Neural progenitor cell (in vitro differentiated cells): ENCODE measurements around the gene LHX4. TPM values are rescaled to one million over a fixed set of nuclear protein-coding genes. Genes with fewer than 3 reads are reported as not detected.

ENCODE experiments used
- DNase-seq: peaks from one replicate; pipeline ENCODE4 v3.0.0-alpha.2; 2016; ENCODE audit warnings: low spot score
- H2AFZ ChIP-seq: fragments of 200-600 bp; sonication (generic); replicated peaks from 2 replicates; pipeline ENCODE4 v1.6.1; 2016; ENCODE audit warnings: antibody characterized with exemption
- H3F3A ChIP-seq: fragments of 200-600 bp; sonication (generic); 2 replicates; pipeline ENCODE4 v1.6.1; 2016; ENCODE audit warnings: antibody characterized with exemption, low read depth
- H3K27ac ChIP-seq: fragments of 200-600 bp; sonication (generic); 2 replicates; pipeline ENCODE4 v1.5.1; 2016; ENCODE audit warnings: mild to moderate bottlenecking
- H3K27me3 ChIP-seq: fragments of 200-600 bp; sonication (generic); 2 replicates; pipeline ENCODE4 v1.6.1; 2016; ENCODE audit warnings: mild to moderate bottlenecking, moderate library complexity
- H3K36me3 ChIP-seq: fragments of 200-600 bp; sonication (generic); 2 replicates; pipeline ENCODE4 v1.5.1; 2016
- H3K4me1 ChIP-seq: fragments of 200-600 bp; sonication (generic); 2 replicates; pipeline ENCODE4 v1.6.1; 2016; ENCODE audit warnings: mixed run types
- H3K4me2 ChIP-seq: fragments of 200-600 bp; sonication (generic); 2 replicates; pipeline ENCODE4 v1.6.1; 2016
- H3K4me3 ChIP-seq: fragments of 200-600 bp; sonication (generic); 2 replicates; pipeline ENCODE4 v1.5.1; 2016
- H3K79me2 ChIP-seq: fragments of 200-600 bp; sonication (generic); 2 replicates; pipeline ENCODE4 v1.6.1; 2016; ENCODE audit warnings: low read depth
- H3K9ac ChIP-seq: fragments of 200-600 bp; sonication (generic); 2 replicates; pipeline ENCODE4 v1.6.1; 2016
- H3K9me3 ChIP-seq: fragments of 200-600 bp; sonication (generic); 2 replicates; pipeline ENCODE4 v1.5.1; 2016; ENCODE audit warnings: low read depth
- H4K20me1 ChIP-seq: fragments of 200-600 bp; sonication (generic); 2 replicates; pipeline ENCODE4 v1.6.1; 2016; ENCODE audit warnings: low read depth
- H3K27ac Mint-ChIP-seq: 3 replicates; pipeline ENCODE4 v1.8.0; 2021; ENCODE audit warnings: mixed read lengths
- H3K27me3 Mint-ChIP-seq: 2 replicates; pipeline ENCODE4 v1.8.0; 2022; ENCODE audit warnings: low read depth, mild to moderate bottlenecking, inconsistent platforms, moderate library complexity, mixed read lengths; ENCODE audit not compliant: insufficient read depth
- H3K36me3 Mint-ChIP-seq: 3 replicates; pipeline ENCODE4 v1.8.0; 2021; ENCODE audit warnings: mixed read lengths
- H3K4me1 Mint-ChIP-seq: 3 replicates; pipeline ENCODE4 v1.8.0; 2021; ENCODE audit warnings: mixed read lengths
- H3K4me3 Mint-ChIP-seq: 3 replicates; pipeline ENCODE4 v1.8.0; 2021; ENCODE audit warnings: mild to moderate bottlenecking, moderate library complexity, mixed read lengths
- H3K9me3 Mint-ChIP-seq: 3 replicates; pipeline ENCODE4 v1.8.0; 2020; ENCODE audit warnings: mixed read lengths
- EZH2 ChIP-seq: fragments of 200-600 bp; sonication (generic); IDR thresholded peaks from 2 replicates; pipeline ENCODE4 v1.6.1; 2017; ENCODE audit warnings: antibody characterized with exemption, mild to moderate bottlenecking, moderate library complexity
- EZH2phosphoT487 ChIP-seq: fragments of 200-600 bp; sonication (generic); IDR thresholded peaks from 2 replicates; pipeline ENCODE4 v1.6.1; 2017; ENCODE audit warnings: antibody characterized with exemption
- total RNA-seq: library from RNA; depleted of rRNA; stranded (reverse); fragments of >200 nt; gene quantifications from 2 replicates; pipeline ENCODE4 v1.2.3, GENCODE V29; 2015; ENCODE audit warnings: low replicate concordance
- TF ChIP-seq, protein P1 (sequence below): fragments of 200-600 bp; sonication (generic); IDR thresholded peaks from 2 replicates; pipeline ENCODE4 v1.5.1; 2017; ENCODE audit warnings: antibody characterized with exemption, mild to moderate bottlenecking

The LHX4 gene
- total RNA-seq, 1 donor from 2014 or later = not detected

DNA sequence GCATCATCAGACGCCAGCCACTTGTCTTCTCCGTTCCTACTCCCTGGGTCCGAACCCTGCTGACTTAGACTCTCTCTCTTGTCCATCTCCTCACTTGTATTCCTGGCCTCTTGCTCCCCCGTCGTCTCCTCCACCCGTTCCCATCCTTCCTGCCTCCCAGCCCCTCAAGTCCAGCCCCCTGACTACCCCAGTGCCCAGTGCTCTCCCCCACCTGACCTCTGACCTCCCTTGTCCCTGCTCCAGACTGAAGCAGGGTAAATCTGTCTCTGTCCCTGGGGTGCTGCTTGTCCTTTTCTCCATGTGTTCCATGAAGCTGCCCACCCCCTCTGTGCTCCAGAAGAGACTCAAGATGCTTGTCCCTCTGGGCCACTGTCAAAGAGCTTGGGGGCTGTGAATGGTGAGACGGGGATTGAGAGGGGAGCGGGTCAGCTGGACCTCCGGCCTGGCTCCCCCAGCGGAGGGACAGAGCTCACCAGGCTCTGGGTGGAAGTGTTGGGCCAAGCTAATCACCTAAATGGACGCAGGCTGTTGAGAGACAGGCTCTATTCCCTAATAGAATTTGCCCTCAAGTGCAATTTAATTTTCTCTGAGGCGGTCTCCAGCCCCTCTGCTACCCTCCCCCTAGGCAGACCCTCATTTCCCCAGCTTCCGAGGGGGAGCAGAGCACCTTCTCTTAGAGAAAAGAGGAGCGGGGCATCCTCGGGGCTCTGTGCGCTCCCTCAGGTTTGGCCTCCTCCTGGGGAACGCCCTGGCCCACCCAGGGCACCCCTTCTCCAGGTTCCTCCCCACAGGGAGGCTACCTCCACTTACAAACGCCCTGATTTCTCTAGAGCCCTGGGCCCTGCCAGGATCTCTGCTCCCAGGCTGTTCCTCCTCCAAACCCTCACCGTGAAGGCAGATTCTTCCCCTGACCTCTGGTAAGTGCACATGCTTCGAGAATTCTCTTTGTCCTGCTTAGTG lies 11.0 kb upstream of the LHX4 start:
- H3K27ac Mint-ChIP-seq = peak overlapping the region; percentile 13

DNA sequence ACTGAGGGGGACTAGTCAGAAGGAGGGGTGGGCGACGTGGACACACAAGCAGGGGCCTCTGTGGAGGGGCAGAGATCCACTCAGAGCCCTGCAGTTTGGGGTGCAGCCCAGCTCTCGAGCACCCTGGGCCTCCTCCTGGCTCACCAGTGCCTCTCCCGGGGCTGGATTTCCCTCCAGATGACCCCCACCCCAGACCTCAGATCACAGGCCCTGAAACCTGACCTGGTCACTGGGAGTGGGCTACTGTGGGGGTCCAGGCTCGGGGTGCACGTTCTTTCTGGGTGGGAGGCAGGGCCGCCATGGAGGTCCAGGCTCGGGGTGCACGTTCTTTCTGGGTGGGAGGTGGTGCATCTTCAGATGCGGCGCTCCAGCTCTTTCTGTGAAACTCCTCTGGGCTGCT lies 10.3 kb upstream of the LHX4 start:
- Histone ChIP-seq H4K20me1 (no peaks in the 10 kb centered on the region), H3K4me2 (no peak overlapping the region), H3K27me3 (peaks cover 31% of the 10 kb centered on the region), H3F3A (peaks cover 1% of the 10 kb centered on the region), H3K27ac (no peak overlapping the region), H2AFZ (peak overlapping the region; percentile 79), H3K79me2 (no peaks in the 10 kb centered on the region), H3K4me3 (no peak overlapping the region), H3K36me3 (no peaks in the 10 kb centered on the region), H3K9me3 (no peaks in the 10 kb centered on the region), H3K4me1 (no peaks in the 10 kb centered on the region), H3K9ac (no peak overlapping the region)
- Mint-ChIP-seq H3K4me3 (no peak overlapping the region), H3K27ac (no peak overlapping the region), H3K27me3 (peaks cover 29% of the 10 kb centered on the region), H3K9me3 (peaks cover 7% of the 10 kb centered on the region), H3K4me1 (no peaks in the 10 kb centered on the region), H3K36me3 (no peaks in the 10 kb centered on the region)
- TF ChIP-seq, protein P1, sequence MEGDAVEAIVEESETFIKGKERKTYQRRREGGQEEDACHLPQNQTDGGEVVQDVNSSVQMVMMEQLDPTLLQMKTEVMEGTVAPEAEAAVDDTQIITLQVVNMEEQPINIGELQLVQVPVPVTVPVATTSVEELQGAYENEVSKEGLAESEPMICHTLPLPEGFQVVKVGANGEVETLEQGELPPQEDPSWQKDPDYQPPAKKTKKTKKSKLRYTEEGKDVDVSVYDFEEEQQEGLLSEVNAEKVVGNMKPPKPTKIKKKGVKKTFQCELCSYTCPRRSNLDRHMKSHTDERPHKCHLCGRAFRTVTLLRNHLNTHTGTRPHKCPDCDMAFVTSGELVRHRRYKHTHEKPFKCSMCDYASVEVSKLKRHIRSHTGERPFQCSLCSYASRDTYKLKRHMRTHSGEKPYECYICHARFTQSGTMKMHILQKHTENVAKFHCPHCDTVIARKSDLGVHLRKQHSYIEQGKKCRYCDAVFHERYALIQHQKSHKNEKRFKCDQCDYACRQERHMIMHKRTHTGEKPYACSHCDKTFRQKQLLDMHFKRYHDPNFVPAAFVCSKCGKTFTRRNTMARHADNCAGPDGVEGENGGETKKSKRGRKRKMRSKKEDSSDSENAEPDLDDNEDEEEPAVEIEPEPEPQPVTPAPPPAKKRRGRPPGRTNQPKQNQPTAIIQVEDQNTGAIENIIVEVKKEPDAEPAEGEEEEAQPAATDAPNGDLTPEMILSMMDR = no peak
- TF ChIP-seq EZH2phosphoT487 = no peak
- TF ChIP-seq EZH2 = no peak
- no peak for DNase-seq

More for the DNA sequence above, 11.0 kb upstream of the LHX4 start:
- Histone ChIP-seq H3K4me1 (no peaks in the 10 kb centered on the region), H3K9ac (no peak overlapping the region), H3K79me2 (no peaks in the 10 kb centered on the region), H3F3A (no peaks in the 10 kb centered on the region), H3K27ac (no peak overlapping the region), H3K4me2 (no peak overlapping the region), H2AFZ (peak overlapping the region; percentile 79), H3K9me3 (no peaks in the 10 kb centered on the region), H3K4me3 (no peak overlapping the region), H4K20me1 (no peaks in the 10 kb centered on the region), H3K27me3 (peaks cover 24% of the 10 kb centered on the region), H3K36me3 (no peaks in the 10 kb centered on the region)
- peaks cover 7% of the 10 kb centered on the region for H3K9me3 Mint-ChIP-seq
- peaks cover 29% of the 10 kb centered on the region for H3K27me3 Mint-ChIP-seq
- no peak for TF ChIP-seq EZH2
- TF ChIP-seq EZH2phosphoT487 = no peak
- TF ChIP-seq, protein P1 = no peak
- no peak for DNase-seq
- H3K4me3 Mint-ChIP-seq = no peak overlapping the region
- no peaks in the 10 kb centered on the region for H3K36me3 Mint-ChIP-seq
- no peaks in the 10 kb centered on the region for H3K4me1 Mint-ChIP-seq

DNA sequence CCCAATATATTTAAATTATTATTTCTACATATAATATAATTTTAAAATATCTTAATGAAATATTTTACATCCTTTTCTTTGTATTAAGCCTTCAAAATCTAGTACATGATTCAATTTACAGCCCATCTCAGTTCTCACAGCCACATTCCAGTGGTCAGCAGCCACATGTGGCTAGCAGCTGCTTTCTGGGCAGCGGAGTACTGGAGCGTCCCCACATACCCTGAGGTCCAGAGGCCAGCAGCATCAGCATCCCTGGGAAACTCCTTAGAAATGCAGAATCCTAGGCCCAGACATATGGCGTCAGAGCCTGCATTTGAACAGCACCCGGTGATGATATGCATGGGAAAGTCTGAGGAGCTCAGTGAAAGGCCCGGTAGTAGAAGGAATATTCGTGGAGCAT lies 8.6 kb upstream of the LHX4 start:
- no peaks in the 10 kb centered on the region for H3K9me3 ChIP-seq
- no peaks in the 10 kb centered on the region for H3K79me2 ChIP-seq
- Mint-ChIP-seq H3K27ac (no peak overlapping the region), H3K36me3 (no peaks in the 10 kb centered on the region), H3K27me3 (peaks cover 39% of the 10 kb centered on the region), H3K4me3 (no peak overlapping the region), H3K4me1 (no peaks in the 10 kb centered on the region), H3K9me3 (peaks cover 3% of the 10 kb centered on the region)
- H2AFZ ChIP-seq = no peak overlapping the region
- peaks cover 47% of the 10 kb centered on the region for H3K27me3 ChIP-seq
- H3K4me3 ChIP-seq = no peak overlapping the region
- no peak for TF ChIP-seq EZH2phosphoT487
- TF ChIP-seq, protein P1 = no peak
- no peak for TF ChIP-seq EZH2
- H3K36me3 ChIP-seq = no peaks in the 10 kb centered on the region
- H3K4me1 ChIP-seq = no peaks in the 10 kb centered on the region
- peaks cover 5% of the 10 kb centered on the region for H3F3A ChIP-seq
- no peaks in the 10 kb centered on the region for H4K20me1 ChIP-seq
- no peak overlapping the region for H3K4me2 ChIP-seq
- no peak for DNase-seq
- no peak overlapping the region for H3K27ac ChIP-seq
- no peak overlapping the region for H3K9ac ChIP-seq
